ENCODE measurements around the gene SLC38A9.

- TF ChIP-seq EZH2 (IDR thresholded peaks at IDR 0.05; ENCODE audit: insufficient read depth, poor library complexity, severe bottlenecking) = no peak
- no peak for TF ChIP-seq EZH2phosphoT487 (IDR thresholded peaks at IDR 0.05; ENCODE audit: insufficient read depth, low read depth)
These were observed 35.7 kb upstream of the SLC38A9 start for GRCh38 chr5:55747778-55748318.

Measured in GM23248 (cell line).